AG09309 (cell line): ENCODE data around the gene ARHGEF39.
A peak's percentile ranks its signal among the peaks of the same experiment; 100 is the strongest.

ENCODE experiments used
- DNase-seq: peaks from one replicate; pipeline ENCODE4 v3.0.0-alpha.2; 2010; ENCODE audit warnings: low read depth
- H3K4me3 ChIP-seq: 2 replicates; pipeline ENCODE4 v1.5.1; 2011; ENCODE audit warnings: mild to moderate bottlenecking, low read depth, low read length, moderate library complexity; ENCODE audit not compliant: control insufficient read depth
- CTCF ChIP-seq: IDR thresholded peaks from 2 replicates; pipeline ENCODE4 v1.5.1; 2011; ENCODE audit warnings: mild to moderate bottlenecking, low read depth, low read length, inconsistent platforms; ENCODE audit not compliant: insufficient read depth, control insufficient read depth; ENCODE audit errors: missing control alignments

The ARHGEF39 gene

DNA sequence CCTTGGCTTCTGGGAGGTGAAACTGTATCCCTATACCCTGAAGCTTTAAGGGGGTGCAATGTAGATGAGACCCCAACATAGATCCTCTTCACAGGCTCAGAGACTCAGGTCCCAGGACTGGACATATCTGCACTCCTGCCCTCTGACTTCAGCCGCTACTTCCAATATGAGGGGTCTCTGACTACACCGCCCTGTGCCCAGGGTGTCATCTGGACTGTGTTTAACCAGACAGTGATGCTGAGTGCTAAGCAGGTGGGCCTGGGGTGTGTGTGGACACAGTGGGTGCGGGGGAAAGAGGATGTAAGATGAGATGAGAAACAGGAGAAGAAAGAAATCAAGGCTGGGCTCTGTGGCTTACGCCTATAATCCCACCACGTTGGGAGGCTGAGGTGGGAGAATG is 14.1 kb upstream of the ARHGEF39 start:
- TF ChIP-seq CTCF: no peak
- no peak overlapping the region for H3K4me3 ChIP-seq
- DNase-seq: no peak

GRCh38 chr9:35675732-35676392 is 10.9 kb upstream of the ARHGEF39 start:
- DNase-seq: no peak
- no peak for TF ChIP-seq CTCF
- H3K4me3 ChIP-seq: peak overlapping the region; percentile 49

- DNase-seq: no peak
- TF ChIP-seq CTCF: no peak
- no peak overlapping the region; the same call in 1 of the 2 replicates for H3K4me3 ChIP-seq
Measured at GRCh38 chr9:35675204-35675603, 10.2 kb upstream of the ARHGEF39 start.

GRCh38 chr9:35674025-35674361 is 9.0 kb upstream of the ARHGEF39 start:
- TF ChIP-seq CTCF: no peak
- H3K4me3 ChIP-seq: no peak overlapping the region
- DNase-seq: no peak

DNA sequence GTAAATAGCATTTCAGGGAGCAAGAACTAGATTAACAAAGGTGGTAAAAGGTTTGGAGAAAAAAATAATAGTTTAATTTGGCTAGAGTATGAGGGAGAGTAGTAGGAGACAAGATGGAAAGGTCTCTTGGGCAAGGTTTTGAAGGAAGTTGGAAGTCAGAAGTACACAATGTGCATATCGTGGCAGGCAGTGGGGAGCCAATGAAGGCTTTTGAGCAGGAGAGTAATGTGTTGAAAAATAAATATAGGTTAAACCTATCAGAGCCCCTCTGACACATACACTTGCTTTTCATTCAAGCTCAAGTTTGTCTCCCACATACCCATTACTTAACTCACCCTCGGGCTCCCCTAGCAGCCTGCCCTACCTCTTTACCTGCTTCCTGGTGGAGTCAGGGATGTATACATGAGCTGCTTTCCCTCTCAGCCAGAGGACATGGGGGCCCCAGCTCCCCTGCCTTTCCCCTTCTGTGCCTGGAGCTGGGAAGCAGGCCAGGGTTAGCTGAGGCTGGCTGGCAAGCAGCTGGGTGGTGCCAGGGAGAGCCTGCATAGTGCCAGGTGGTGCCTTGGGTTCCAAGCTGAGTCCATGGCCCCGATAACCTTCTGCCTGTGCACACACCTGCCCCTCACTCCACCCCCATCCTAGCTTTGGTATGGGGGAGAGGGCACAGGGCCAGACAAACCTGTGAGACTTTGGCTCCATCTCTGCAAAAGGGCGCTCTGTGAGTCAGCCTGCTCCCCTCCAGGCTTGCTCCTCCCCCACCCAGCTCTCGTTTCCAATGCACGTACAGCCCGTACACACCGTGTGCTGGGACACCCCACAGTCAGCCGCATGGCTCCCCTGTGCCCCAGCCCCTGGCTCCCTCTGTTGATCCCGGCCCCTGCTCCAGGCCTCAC is 8.4 kb upstream of the ARHGEF39 start, which contains the start of gene CA9:
Gene CA9 (plus strand): TSS at position 797 of the 893 bp plus-strand sequence. CDS start 32 bp downstream, at position 829.
- no peak within 1 kb of the TSS for H3K4me3 ChIP-seq
- no peak for DNase-seq
- TF ChIP-seq CTCF: no peak

GRCh38 chr9:35669331-35670145 is 4.5 kb upstream of the ARHGEF39 start:
- TF ChIP-seq CTCF: no peak
- no peak for DNase-seq
- no peak overlapping the region for H3K4me3 ChIP-seq
